GM19468 (cell line): ENCODE measurements around the gene PLCH1.

Source experiments
- ATAC-seq: cut with Tn5 transposase; IDR thresholded peaks from one replicate; pipeline ENCODE4 v1.9.1; 2021; ENCODE audit warnings: mild to moderate bottlenecking, moderate library complexity, moderate number of reproducible peaks; ENCODE audit not compliant: unreplicated experiment; ENCODE audit errors: extremely low read depth

The PLCH1 gene

DNA sequence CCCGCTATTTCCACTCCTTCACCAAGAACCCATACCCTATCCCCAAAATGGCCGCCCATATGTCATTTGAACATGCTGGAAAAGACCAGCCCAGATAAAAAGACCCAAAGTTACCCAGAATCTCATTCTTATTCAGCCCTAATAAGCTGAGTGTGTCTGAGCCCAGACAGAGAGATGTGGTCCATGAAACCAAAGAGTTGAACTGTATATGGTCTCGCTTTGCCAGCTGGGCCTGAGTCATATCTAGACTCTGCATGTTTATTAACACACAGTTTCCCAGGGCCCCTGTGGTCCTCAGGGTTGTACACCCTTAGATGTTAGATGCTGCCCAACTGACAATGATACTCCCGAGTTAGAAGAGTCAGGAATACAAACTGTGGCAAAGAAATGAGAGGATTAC, 249.5 kb downstream of the PLCH1 start:
- peak; percentile 79 for ATAC-seq

DNA sequence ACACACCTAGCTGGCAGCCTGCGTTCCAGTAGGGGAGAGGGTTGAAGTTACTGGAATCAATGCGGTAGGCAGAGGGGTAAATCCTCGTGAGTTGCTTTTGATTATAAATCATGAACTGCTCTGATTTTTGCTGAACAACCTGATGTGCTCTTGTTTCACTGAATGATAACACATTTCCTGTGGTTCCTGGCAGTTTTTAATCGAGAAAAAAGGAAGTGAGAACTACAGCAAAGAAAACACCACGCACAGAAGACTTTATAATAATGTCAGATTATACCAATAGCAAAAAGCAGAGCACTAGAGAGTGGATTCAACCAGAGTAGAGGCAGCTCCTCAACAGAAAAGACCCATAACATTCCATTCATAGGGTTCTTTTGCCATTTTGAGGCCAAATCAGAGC, 250.5 kb downstream of the PLCH1 start:
- peak; percentile 23 for ATAC-seq

DNA sequence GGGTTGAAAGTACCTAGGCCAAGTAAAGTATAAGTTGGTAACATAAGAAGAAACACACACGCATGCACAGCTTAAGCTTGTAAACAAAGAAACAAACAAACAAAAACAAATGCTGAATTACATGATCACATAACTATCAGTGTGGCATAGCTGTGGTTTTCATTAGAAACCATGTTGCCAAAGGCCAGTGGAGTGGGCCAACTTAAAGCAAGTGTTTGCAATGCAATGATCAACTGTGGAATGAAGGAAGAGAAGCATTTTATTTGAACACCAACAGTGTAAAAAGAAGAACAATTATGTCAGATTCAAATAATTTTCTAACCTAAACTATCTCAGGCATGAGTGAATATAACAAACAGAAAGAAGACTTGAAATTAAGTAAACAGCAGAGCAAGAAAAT, 252.0 kb downstream of the PLCH1 start:
- ATAC-seq, result no peak

DNA sequence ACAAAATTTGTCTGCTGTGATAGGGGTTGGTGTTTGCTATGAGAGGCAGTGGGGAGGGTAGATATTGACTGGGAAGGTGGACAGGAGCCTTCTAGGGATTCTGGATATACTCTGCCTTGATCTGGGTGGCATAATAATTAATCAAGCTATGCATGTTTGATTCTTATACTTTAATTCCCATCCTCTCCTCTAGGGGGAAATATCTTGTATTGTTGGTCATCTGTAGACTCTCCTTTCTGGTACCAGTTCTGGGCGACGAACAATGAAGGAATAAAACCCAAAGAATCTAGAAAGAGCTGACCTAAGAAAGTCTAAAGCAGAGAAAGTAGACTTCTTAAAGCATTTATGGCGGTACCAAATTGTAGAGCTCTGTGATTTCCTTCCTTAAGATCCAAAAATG, 253.2 kb downstream of the PLCH1 start:
- no peak for ATAC-seq

DNA sequence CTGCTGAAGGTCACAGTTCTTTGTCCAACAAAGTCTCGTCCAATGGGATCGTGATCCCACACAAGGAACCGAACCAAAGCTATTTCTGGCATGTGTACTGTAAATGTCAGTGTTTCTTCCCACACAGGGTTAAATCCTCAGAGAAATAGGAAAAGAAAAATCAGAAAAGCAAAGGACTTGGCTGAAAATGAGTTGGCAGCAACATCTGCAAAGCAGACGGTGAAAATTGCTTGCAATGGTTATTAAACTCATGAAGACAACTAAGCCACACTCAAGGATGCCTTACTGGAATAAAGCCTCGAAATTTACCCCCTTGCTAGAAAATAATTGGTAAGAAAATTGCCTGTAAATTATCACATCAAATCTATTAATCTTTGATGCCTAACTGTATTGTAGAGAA, 256.2 kb downstream of the PLCH1 start:
- no peak for ATAC-seq

DNA sequence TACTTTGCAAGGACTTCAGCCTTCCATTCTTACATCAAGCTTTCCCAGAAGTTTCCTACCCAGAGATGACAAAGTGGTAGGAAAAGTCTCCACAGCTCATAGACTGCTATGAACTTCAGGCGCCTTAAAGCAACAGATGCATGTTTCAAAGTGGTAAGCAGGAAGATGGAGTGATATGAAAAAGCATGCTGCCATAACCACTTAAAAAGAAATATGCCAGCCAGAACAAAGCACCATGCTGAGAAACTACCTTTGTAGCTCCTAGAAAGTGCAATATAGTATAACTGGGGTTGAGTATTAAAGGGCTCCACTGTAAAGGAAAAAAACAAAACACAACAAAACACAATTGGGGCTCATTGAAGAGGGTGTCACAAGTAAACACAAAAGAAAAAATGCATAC, 259.0 kb downstream of the PLCH1 start:
- no peak for ATAC-seq

GRCh38 chr3:155481591-155481990, 263.3 kb downstream of the PLCH1 start:
- ATAC-seq, result no peak

DNA sequence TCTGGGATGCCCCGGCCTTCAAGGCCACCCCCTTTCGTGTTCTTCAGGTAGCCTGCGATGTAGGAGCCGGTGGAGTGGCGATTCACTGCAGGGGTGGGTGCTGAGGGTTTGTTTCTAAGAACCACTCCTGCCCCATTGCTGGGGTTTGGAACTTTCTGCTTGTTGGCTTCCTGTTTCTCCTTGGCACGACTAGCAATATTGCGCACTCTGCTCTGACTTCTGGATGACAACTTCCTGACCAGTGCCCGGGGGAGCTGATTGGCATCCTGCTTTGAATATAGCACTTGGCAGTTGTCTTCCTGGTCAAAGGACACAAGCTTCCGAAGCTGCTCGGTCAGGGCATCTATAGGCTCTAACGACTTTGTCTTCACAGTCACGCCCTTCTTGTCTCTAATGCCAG, 263.8 kb downstream of the PLCH1 start:
- ATAC-seq, result no peak

DNA sequence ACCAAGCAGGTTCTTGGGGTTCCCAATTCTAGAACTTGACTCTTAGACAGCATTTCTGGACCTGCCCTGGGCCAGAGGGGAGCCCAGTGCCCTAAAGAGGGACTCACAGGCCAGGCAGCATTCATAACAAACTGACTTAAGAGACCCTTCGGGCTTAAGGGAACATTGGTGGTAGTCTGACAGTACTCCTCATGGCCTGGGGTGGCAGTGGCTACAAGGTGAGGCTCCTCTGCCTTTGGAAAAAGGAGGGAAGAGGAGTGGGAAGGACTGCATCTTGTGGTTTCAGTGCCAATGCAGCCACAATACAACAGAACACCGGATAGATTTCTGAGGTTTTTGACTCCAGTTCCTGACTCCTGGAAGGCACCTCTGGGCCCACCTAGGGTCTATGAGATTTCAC, 279.2 kb downstream of the PLCH1 start:
- no peak for ATAC-seq

DNA sequence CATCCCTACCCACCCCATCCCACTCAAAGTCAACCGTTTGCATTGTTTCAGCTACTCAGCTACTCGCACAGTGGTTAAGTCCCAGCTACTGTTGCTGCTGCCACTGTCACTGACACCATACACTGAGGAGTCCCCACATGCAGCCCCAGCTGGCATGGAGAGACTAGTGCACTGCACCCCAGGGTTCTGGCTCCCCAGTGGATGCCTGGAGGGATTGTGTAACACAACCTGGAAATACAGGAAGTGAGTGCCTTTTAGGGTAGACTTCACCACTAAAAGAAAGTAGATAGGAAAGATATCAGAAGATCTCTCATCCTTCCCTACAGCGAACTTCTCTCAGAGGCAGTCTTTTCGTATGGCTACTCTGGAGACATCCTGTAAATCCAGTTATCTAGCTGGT, 282.2 kb downstream of the PLCH1 start:
- no peak for ATAC-seq

DNA sequence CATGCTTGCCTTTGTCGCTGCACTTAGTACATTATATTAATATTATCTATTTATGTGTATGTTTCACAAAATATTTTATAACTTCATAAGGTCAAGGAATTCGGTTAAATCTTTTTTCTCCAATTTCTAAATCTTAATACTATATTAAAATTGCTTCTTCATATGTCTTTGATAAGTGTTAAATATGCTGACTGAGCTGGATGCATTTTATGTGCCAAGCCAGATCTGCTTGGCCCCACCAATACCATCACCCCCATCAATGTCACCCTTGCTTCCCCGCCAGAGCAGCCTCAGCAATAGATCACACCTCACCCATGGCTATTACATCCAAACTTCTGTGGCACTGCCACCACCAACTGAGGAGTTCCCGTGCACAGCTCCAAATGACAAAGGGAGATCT, 287.3 kb downstream of the PLCH1 start:
- no peak for ATAC-seq

- no peak for ATAC-seq
Observed at GRCh38 chr3:155455765-155456164, 289.1 kb downstream of the PLCH1 start.

GRCh38 chr3:155453512-155453911, 291.4 kb downstream of the PLCH1 start:
- ATAC-seq, result no peak

DNA sequence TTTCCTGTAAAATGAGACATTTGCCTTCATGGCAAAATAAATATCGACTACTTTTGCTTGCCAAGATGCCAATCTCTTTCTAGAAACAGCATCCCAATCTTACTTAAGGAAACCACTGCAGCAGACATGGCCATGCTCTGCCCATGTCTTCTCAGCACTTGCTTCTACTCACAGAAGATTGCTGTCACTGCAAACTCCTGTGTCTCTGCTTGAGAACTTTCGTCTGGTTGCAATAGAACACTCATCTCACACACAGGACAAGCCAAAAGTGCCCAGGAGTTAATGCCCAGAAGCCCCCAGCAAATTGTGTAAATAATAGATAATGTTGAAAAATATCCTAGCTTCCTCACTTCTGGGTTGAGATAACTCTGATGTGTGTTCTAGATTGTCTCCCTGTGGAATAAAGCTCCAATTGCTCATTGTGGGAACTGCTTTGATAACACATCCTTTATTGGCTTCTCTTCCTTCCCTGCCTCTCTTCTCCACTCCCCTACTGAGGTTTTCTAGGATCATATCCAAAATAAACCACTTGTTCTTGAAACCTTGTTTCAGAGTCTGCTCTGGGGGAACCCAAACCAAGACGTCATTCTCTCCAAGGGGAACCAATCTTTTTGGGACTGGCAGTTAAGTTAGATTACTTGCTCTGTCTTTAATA, 295.1 kb downstream of the PLCH1 start:
- no peak for ATAC-seq

- ATAC-seq, result no peak
Observed at GRCh38 chr3:155448531-155448930, 296.3 kb downstream of the PLCH1 start.

DNA sequence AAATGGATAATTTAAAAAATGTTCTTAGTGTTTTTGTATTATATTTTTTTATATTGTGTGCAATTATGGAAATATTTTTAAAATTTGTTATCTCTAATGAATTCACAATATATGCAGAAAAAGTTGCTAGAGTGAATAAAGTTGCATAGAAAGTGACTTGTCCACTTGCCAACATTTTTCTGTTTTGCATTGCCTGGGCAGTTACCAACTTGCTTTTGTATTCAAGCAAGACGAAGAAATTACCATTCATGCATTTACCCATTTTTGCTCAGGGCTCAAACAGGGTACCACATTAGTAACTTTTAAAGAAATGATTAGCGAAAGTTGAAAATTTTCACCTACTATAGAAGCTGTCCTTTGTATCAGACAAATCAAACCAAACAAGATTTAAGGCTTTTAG, 298.5 kb downstream of the PLCH1 start:
- ATAC-seq, result no peak

GRCh38 chr3:155444771-155445170, 300.1 kb downstream of the PLCH1 start:
- ATAC-seq, result no peak

GRCh38 chr3:155443815-155444214, 301.1 kb downstream of the PLCH1 start:
- no peak for ATAC-seq

- ATAC-seq, result no peak
Observed at GRCh38 chr3:155442072-155442471, 302.8 kb downstream of the PLCH1 start.

DNA sequence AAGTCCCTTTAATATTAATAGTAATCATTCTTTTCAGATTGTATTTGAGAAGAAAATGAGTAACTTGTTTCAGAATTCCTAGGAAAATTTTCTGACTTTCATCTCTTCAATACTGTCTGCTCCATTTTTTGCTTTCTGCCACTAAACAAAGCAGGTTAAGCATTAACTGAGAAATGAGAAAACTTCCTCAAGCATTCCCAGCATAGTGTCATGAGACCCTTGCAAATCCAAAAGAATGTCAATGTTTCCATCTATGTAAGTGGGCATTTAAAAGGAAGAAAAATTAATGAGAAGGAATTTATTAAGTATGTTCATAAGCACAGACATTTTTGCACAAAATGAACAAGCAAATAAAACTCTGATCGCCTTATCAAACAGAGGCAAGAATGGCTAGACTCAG, 303.4 kb downstream of the PLCH1 start:
- no peak for ATAC-seq

DNA sequence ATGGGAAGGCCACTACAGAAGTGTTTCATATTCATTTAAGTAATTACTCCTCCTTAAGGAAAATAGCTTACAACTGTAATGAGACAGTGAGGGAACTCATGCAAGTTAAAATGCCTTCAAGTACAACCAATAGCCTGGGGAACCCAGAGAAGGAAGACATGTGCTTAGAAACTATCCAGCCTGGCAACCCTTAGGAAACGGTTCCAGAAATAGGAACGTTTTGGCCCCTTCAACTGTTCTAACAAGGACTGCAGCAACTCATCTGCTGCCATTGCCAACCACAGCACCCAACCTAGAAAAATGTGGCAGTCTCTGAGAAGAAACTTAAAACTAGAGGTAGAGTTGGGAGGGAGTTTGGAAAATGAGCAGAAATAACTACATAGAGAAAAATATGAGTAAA, 303.8 kb downstream of the PLCH1 start:
- no peak for ATAC-seq

DNA sequence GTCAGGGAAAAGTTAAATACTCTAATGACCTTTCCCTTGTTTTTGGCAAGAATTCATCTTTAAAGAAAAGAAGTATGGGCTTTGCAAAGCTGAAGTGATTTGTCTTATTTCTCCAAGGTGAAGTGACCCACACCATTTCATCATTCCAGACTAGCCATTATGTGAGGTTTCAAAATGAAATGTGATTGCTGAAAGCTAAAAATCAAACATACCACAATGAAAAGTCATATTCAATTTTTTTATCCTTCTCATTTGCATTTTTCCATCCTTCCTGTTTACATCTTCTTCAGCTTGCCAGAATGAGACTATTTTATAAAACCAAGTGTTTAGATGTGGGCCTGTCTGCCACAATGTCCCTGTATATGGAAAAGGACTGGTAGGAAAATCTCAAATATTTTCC, 309.1 kb downstream of the PLCH1 start:
- ATAC-seq, result no peak
